Breast epithelium (tissue), 3 donors: ENCODE measurements around the gene MTOR.

Experiments used
- POLR2A ChIP-seq: fragments of 450-650 bp; IDR thresholded peaks from one replicate; pipeline ENCODE4 v1.6.1; 2016; ENCODE audit warnings: antibody characterized with exemption, mild to moderate bottlenecking, moderate library complexity
- TF ChIP-seq, protein P1 (sequence below), 3 donors: fragments of 450-650 bp; IDR thresholded peaks; one replicate each; pipeline ENCODE4 v1.5.1; 2016 to 2017; ENCODE audit warnings: antibody characterized with exemption in 3 of 3, mild to moderate bottlenecking in 3 of 3, moderate library complexity in 3 of 3

DNA sequence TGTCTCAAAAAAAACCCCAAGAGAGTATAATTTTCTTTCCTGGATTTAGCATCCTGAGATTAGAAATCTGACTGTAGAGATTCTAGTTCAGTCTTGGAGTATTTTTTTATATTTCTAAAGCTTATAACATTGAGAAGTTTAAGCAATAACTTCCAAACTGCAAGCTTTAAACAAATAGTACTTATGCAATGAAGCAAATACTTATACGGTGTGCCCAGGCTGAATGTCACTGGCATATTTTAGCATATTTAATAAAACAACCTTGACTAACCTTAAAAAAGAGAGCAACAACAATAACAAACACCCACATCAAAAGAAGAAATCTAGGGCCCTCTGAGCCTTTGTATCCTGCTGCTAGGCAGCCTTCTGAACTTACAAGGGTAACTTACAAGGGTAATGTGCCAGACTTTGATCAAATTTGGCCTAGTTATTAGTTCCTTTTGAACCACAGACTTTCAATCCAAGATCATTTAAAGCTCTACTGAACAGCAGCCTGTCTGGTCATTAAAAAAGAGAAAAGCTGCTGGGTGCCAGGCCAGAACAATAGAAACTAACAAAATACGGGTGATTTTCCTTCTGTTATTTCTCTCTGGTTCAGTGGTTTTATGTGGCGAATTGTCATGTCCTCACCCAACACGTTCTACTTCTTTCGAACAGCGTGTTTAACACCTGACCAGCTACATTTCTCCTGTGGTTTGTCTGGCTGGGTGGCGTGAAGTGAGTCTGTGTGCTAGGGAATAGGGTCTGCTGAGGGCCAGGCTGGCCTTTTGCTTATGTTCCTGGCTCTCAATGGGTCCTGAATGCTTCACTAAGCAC, 16.2 kb downstream of the MTOR start:
- TF ChIP-seq POLR2A: no peak
- TF ChIP-seq, protein P1, sequence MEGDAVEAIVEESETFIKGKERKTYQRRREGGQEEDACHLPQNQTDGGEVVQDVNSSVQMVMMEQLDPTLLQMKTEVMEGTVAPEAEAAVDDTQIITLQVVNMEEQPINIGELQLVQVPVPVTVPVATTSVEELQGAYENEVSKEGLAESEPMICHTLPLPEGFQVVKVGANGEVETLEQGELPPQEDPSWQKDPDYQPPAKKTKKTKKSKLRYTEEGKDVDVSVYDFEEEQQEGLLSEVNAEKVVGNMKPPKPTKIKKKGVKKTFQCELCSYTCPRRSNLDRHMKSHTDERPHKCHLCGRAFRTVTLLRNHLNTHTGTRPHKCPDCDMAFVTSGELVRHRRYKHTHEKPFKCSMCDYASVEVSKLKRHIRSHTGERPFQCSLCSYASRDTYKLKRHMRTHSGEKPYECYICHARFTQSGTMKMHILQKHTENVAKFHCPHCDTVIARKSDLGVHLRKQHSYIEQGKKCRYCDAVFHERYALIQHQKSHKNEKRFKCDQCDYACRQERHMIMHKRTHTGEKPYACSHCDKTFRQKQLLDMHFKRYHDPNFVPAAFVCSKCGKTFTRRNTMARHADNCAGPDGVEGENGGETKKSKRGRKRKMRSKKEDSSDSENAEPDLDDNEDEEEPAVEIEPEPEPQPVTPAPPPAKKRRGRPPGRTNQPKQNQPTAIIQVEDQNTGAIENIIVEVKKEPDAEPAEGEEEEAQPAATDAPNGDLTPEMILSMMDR (IDR thresholded peaks at IDR 0.05): no peak
